GM12878 (cell line): ENCODE measurements around the gene IZUMO1. TPM values are rescaled to one million over a fixed set of nuclear protein-coding genes. Genes with fewer than 3 reads are reported as not detected.

Experiments used
- ATF7 ChIP-seq: fragments of 450-650 bp; IDR thresholded peaks from 2 replicates; pipeline ENCODE4 v1.6.1; 2016; ENCODE audit warnings: low read depth, mild to moderate bottlenecking
- CBX3 ChIP-seq: fragments of 200-600 bp; sonication (generic); IDR thresholded peaks from 2 replicates; pipeline ENCODE4 v1.6.1; 2016; ENCODE audit warnings: low read depth, borderline replicate concordance
- CHD1 ChIP-seq: IDR thresholded peaks from 2 replicates; pipeline ENCODE4 v1.6.1; 2012; ENCODE audit warnings: low read depth, low read length, improper control_type of control experiment
- CREM ChIP-seq: IDR thresholded peaks from 2 replicates; pipeline ENCODE4 v1.6.1; 2014; ENCODE audit warnings: antibody characterized with exemption, low read depth
- DPF2 ChIP-seq: fragments of 450-650 bp; IDR thresholded peaks from 2 replicates; pipeline ENCODE4 v1.6.1; 2017; ENCODE audit warnings: mild to moderate bottlenecking
- EP300 ChIP-seq, 2 experiments: fragments of 150-350 bp in 1 of 2; IDR thresholded peaks; 2 replicates each; pipeline ENCODE4 v1.6.1; 2011 to 2012; ENCODE audit warnings: low read depth in 2 of 2, low read length in 2 of 2, borderline replicate concordance in 1 of 2, improper control_type of control experiment in 1 of 2, inconsistent platforms in 1 of 2; ENCODE audit not compliant: control insufficient read depth in 1 of 2
- KLF5 ChIP-seq: fragments of 450-650 bp; IDR thresholded peaks from 2 replicates; pipeline ENCODE4 v1.6.1; 2014; ENCODE audit warnings: mild to moderate bottlenecking; ENCODE audit not compliant: partially characterized antibody
- MEF2B ChIP-seq: fragments of 450-650 bp; IDR thresholded peaks from 2 replicates; pipeline ENCODE4 v1.6.1; 2018; ENCODE audit warnings: mild to moderate bottlenecking, moderate library complexity; ENCODE audit not compliant: partially characterized antibody, poor library complexity, severe bottlenecking
- PAX5 ChIP-seq: IDR thresholded peaks from 2 replicates; pipeline ENCODE4 v1.6.1; 2011; ENCODE audit warnings: low read depth, low read length, borderline replicate concordance
- RBBP5 ChIP-seq: fragments of 200-600 bp; sonication (generic); conservative IDR thresholded peaks from 2 replicates; pipeline ENCODE4 v1.6.1; 2016
- SMAD5 ChIP-seq: IDR thresholded peaks from 2 replicates; pipeline ENCODE4 v1.6.1; 2016; ENCODE audit warnings: antibody characterized with exemption, low read depth
- SMC3 ChIP-seq: IDR thresholded peaks from 2 replicates; pipeline ENCODE4 v1.6.1; 2011; ENCODE audit warnings: low read length, improper control_type of control experiment, borderline replicate concordance
- SPI1 ChIP-seq: IDR thresholded peaks from 2 replicates; pipeline ENCODE4 v1.6.1; 2011; ENCODE audit warnings: low read depth, mild to moderate bottlenecking, low read length, moderate library complexity, borderline replicate concordance; ENCODE audit not compliant: insufficient read depth
- SUZ12 ChIP-seq: fragments of 200-600 bp; sonication (generic); IDR thresholded peaks from one replicate; pipeline ENCODE4 v1.6.1; 2018; ENCODE audit warnings: antibody characterized with exemption, mild to moderate bottlenecking; ENCODE audit not compliant: unreplicated experiment
- ZNF24 ChIP-seq: fragments of 450-650 bp; IDR thresholded peaks from 2 replicates; pipeline ENCODE4 v1.6.1; 2017; ENCODE audit warnings: antibody characterized with exemption, mild to moderate bottlenecking
- ZNF384 ChIP-seq: IDR thresholded peaks from 2 replicates; pipeline ENCODE4 v1.6.1; 2012; ENCODE audit warnings: low read depth, mild to moderate bottlenecking, low read length, improper control_type of control experiment, borderline replicate concordance
- polyA plus RNA-seq, 11 experiments: library from polyadenylated mRNA; depleted of rRNA in 4 of 11; unstranded in 6 of 11; stranded (reverse) in 5 of 11; fragments of >200 nt; fragmentation: Nextera tagmentation in 4 of 11; fragmentation: Illumina TruSeq in 1 of 11; extraction: Ambion mirVana in 4 of 11; extraction: Trizol in 1 of 11; gene quantifications; 1 replicate in 1 of 11; 2 replicates in 10 of 11; pipeline versions ENCODE4 v1.2.1 to v1.2.3, GENCODE V29; 2011 to 2016; ENCODE audit warnings: inconsistent platforms in 2 of 11, missing spikeins in 2 of 11, low read depth in 1 of 11
- total RNA-seq, 4 experiments: library from RNA; depleted of rRNA in 3 of 4; stranded (reverse); fragments of >200 nt in 3 of 4; fragmentation: Illumina TruSeq in 1 of 4; extraction: Trizol in 1 of 4; gene quantifications; 2 replicates each; pipeline versions ENCODE4 v1.2.1 to v1.2.3, GENCODE V29; 2013 to 2021
- TF ChIP-seq, protein P1 (sequence below): fragments of 450-650 bp; IDR thresholded peaks from 2 replicates; pipeline ENCODE4 v1.6.1; 2017; ENCODE audit warnings: mild to moderate bottlenecking, moderate library complexity
- TF ChIP-seq, protein P2 (sequence below): IDR thresholded peaks from 2 replicates; pipeline ENCODE4 v1.6.1; 2011; ENCODE audit warnings: mild to moderate bottlenecking, low read depth, low read length, moderate library complexity; ENCODE audit not compliant: insufficient replicate concordance
- TF ChIP-seq, protein P3 (sequence below): fragments of 450-650 bp; formaldehyde crosslinking; IDR thresholded peaks from 2 replicates; pipeline ENCODE4 v1.4.0; 2020; ENCODE audit warnings: mild to moderate bottlenecking, moderate library complexity
- TF ChIP-seq, protein P4 (sequence below): fragments of 150-350 bp; IDR thresholded peaks from 2 replicates; pipeline ENCODE4 v1.6.1; 2014; ENCODE audit warnings: mild to moderate bottlenecking, low read depth, low read length

Gene IZUMO1
- total and polyA plus RNA-seq, 10 of the 15 experiments (the other 5 are each of a cell fraction or from before 2014, with no cell fraction given) = not detected

DNA sequence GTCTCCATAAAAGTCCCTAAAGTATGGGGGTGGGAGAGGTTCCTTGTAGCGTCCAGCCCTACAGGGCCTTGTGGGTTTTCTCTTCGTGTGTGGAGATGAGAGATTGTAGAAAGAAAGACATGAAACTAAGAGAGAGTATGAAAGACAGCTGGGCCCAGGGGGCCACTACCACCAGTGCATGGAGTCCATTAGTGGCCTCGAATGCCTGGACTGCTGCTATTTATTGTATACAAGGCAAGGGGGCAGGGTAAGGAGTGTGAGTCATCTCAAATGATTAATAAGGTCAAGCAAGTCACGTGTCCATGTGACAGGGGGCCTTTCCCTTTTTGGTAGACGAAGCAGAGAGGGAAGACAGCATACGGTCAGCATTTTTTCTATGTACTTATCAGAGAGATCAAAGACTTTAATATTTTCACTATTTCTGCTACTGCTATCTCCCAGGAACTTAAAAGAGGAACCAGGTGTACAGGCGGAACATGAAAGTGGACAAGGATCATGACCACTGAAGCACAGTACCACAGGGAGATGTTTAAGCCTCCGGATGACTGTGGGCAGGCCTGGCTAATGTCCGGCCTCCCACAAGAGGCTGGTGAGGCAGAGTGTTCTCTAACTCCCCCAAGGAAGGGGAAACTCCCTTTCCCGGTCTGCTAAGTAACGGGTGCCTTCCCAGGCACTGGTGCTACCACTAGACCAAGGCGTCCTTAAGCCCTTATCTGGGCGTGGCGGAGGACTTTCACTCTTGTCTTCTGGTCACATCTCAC lies 34.1 kb upstream of the IZUMO1 start (continued):
- TF ChIP-seq, protein P1, sequence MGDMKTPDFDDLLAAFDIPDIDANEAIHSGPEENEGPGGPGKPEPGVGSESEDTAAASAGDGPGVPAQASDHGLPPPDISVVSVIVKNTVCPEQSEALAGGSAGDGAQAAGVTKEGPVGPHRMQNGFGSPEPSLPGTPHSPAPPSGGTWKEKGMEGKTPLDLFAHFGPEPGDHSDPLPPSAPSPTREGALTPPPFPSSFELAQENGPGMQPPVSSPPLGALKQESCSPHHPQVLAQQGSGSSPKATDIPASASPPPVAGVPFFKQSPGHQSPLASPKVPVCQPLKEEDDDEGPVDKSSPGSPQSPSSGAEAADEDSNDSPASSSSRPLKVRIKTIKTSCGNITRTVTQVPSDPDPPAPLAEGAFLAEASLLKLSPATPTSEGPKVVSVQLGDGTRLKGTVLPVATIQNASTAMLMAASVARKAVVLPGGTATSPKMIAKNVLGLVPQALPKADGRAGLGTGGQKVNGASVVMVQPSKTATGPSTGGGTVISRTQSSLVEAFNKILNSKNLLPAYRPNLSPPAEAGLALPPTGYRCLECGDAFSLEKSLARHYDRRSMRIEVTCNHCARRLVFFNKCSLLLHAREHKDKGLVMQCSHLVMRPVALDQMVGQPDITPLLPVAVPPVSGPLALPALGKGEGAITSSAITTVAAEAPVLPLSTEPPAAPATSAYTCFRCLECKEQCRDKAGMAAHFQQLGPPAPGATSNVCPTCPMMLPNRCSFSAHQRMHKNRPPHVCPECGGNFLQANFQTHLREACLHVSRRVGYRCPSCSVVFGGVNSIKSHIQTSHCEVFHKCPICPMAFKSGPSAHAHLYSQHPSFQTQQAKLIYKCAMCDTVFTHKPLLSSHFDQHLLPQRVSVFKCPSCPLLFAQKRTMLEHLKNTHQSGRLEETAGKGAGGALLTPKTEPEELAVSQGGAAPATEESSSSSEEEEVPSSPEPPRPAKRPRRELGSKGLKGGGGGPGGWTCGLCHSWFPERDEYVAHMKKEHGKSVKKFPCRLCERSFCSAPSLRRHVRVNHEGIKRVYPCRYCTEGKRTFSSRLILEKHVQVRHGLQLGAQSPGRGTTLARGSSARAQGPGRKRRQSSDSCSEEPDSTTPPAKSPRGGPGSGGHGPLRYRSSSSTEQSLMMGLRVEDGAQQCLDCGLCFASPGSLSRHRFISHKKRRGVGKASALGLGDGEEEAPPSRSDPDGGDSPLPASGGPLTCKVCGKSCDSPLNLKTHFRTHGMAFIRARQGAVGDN = 0 out of 2 replicates have a peak, but pooled peaks have one; percentile 26
- TF ChIP-seq RBBP5 = no peak
- TF ChIP-seq ZNF24 = no peak
- TF ChIP-seq KLF5 = no peak
- TF ChIP-seq ZNF384 = no peak
- TF ChIP-seq PAX5 = no peak
- TF ChIP-seq, protein P2, sequence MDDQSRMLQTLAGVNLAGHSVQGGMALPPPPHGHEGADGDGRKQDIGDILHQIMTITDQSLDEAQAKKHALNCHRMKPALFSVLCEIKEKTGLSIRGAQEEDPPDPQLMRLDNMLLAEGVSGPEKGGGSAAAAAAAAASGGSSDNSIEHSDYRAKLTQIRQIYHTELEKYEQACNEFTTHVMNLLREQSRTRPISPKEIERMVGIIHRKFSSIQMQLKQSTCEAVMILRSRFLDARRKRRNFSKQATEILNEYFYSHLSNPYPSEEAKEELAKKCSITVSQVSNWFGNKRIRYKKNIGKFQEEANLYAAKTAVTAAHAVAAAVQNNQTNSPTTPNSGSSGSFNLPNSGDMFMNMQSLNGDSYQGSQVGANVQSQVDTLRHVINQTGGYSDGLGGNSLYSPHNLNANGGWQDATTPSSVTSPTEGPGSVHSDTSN = peak; percentile 52
- TF ChIP-seq SMC3 = no peak
- no peak for TF ChIP-seq CREM
- TF ChIP-seq ATF7 = peak; percentile 62
- no peak for TF ChIP-seq DPF2
- no peak for TF ChIP-seq CHD1
- TF ChIP-seq SUZ12 = no peak
- TF ChIP-seq MEF2B = peak; percentile 20
- TF ChIP-seq, protein P3, sequence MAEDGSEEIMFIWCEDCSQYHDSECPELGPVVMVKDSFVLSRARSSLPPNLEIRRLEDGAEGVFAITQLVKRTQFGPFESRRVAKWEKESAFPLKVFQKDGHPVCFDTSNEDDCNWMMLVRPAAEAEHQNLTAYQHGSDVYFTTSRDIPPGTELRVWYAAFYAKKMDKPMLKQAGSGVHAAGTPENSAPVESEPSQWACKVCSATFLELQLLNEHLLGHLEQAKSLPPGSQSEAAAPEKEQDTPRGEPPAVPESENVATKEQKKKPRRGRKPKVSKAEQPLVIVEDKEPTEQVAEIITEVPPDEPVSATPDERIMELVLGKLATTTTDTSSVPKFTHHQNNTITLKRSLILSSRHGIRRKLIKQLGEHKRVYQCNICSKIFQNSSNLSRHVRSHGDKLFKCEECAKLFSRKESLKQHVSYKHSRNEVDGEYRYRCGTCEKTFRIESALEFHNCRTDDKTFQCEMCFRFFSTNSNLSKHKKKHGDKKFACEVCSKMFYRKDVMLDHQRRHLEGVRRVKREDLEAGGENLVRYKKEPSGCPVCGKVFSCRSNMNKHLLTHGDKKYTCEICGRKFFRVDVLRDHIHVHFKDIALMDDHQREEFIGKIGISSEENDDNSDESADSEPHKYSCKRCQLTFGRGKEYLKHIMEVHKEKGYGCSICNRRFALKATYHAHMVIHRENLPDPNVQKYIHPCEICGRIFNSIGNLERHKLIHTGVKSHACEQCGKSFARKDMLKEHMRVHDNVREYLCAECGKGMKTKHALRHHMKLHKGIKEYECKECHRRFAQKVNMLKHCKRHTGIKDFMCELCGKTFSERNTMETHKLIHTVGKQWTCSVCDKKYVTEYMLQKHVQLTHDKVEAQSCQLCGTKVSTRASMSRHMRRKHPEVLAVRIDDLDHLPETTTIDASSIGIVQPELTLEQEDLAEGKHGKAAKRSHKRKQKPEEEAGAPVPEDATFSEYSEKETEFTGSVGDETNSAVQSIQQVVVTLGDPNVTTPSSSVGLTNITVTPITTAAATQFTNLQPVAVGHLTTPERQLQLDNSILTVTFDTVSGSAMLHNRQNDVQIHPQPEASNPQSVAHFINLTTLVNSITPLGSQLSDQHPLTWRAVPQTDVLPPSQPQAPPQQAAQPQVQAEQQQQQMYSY (CRISPR knock-in tag) = no peak
- no peak for TF ChIP-seq EP300 (IDR thresholded peaks at IDR 0.05; ENCODE audit: borderline replicate concordance in 1 of 2, control insufficient read depth in 1 of 2, low read depth in 2 of 2, low read length in 2 of 2)
- TF ChIP-seq SPI1 = peak; percentile 41; the same call in 1 of the 2 replicates
- TF ChIP-seq SMAD5 = no peak
- no peak for TF ChIP-seq CBX3
- TF ChIP-seq, protein P4, sequence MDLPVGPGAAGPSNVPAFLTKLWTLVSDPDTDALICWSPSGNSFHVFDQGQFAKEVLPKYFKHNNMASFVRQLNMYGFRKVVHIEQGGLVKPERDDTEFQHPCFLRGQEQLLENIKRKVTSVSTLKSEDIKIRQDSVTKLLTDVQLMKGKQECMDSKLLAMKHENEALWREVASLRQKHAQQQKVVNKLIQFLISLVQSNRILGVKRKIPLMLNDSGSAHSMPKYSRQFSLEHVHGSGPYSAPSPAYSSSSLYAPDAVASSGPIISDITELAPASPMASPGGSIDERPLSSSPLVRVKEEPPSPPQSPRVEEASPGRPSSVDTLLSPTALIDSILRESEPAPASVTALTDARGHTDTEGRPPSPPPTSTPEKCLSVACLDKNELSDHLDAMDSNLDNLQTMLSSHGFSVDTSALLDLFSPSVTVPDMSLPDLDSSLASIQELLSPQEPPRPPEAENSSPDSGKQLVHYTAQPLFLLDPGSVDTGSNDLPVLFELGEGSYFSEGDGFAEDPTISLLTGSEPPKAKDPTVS = no peak
